H1 (cell line): ENCODE measurements around the gene PLIN4. TPM values are rescaled to one million over a fixed set of nuclear protein-coding genes. Genes with fewer than 3 reads are reported as not detected.

Experiments
- ATF2 ChIP-seq: IDR thresholded peaks from 2 replicates; pipeline ENCODE4 v1.6.1; 2012; ENCODE audit warnings: low read length, inconsistent platforms
- CHD7 ChIP-seq: fragments of 300-600 bp; sonication (generic); IDR thresholded peaks from 2 replicates; pipeline ENCODE4 v1.7.1; 2012; ENCODE audit warnings: low read length, moderate library complexity, mild to moderate bottlenecking, inconsistent platforms; ENCODE audit not compliant: insufficient replicate concordance
- FOSL1 ChIP-seq: IDR thresholded peaks from 2 replicates; pipeline ENCODE4 v1.6.1; 2011; ENCODE audit warnings: mild to moderate bottlenecking, low read depth, low read length, moderate library complexity; ENCODE audit not compliant: insufficient read depth
- GABPA ChIP-seq: IDR thresholded peaks from 2 replicates; pipeline ENCODE4 v1.6.1; 2011; ENCODE audit warnings: mild to moderate bottlenecking, low read length, moderate library complexity, borderline replicate concordance; ENCODE audit not compliant: insufficient read depth
- JUND ChIP-seq: IDR thresholded peaks from 2 replicates; pipeline ENCODE4 v1.6.1; 2011; ENCODE audit warnings: mild to moderate bottlenecking, improper control_type of control experiment, low read length
- NANOG ChIP-seq: IDR thresholded peaks from 2 replicates; pipeline ENCODE4 v1.6.1; 2011; ENCODE audit warnings: low read length, low read depth, mild to moderate bottlenecking, inconsistent platforms; ENCODE audit not compliant: insufficient read depth, poor library complexity, severe bottlenecking
- POLR2A ChIP-seq, 2 experiments: IDR thresholded peaks; 1 replicate in 1 of 2; 2 replicates in 1 of 2; pipeline ENCODE4 v1.6.1; 2011; ENCODE audit warnings: low read depth in 2 of 2, low read length in 2 of 2, mild to moderate bottlenecking in 2 of 2; ENCODE audit errors: control extremely low read depth in 1 of 2
- SAP30 ChIP-seq: fragments of 300-600 bp; sonication (generic); IDR thresholded peaks from 2 replicates; pipeline ENCODE4 v1.7.1; 2012; ENCODE audit warnings: low read length, moderate library complexity, mild to moderate bottlenecking, inconsistent platforms; ENCODE audit not compliant: insufficient read depth, insufficient replicate concordance
- polyA plus RNA-seq, 7 experiments: library from polyadenylated mRNA; depleted of rRNA in 3 of 7; stranded (reverse) in 5 of 7; unstranded in 2 of 7; fragments of >200 nt in 5 of 7; fragments of 200-250 nt in 2 of 7; gene quantifications; 1 replicate in 5 of 7; 2 replicates in 1 of 7; 4 replicates in 1 of 7; pipeline versions ENCODE4 v1.2.1 to v1.2.3, GENCODE V29; 2011 to 2013; ENCODE audit warnings: missing spikeins in 2 of 7, mixed read lengths in 2 of 7
- total RNA-seq: library from RNA; stranded (reverse); fragmentation: NEBNext Ultra II Directional; extraction: Animal tissue kit (Norgen Biotek cat#: 25700); gene quantifications from 2 replicates; pipeline ENCODE4 v1.2.1, GENCODE V29; 2021

PLIN4 gene
- total and polyA plus RNA-seq, 2 of the 8 experiments (the other 6 are each of a cell fraction or from before 2014, with no cell fraction given) = 0.35 to 0.45 TPM

GRCh38 chr19:4516939-4517300 lies 1.4 kb downstream of the PLIN4 start (continued):
- no peak for TF ChIP-seq NANOG
- no peak for TF ChIP-seq GABPA
- TF ChIP-seq ATF2 = no peak
- TF ChIP-seq POLR2A (IDR thresholded peaks at IDR 0.05; ENCODE audit: control extremely low read depth in 1 of 2, low read depth in 2 of 2, low read length in 2 of 2) = no peak
- no peak for TF ChIP-seq JUND
- TF ChIP-seq FOSL1 = no peak
- TF ChIP-seq CHD7 = no peak
- TF ChIP-seq SAP30 = no peak
